ENCODE data around the gene SCAANT1. TPM values are rescaled to one million over a fixed set of nuclear protein-coding genes. Genes with fewer than 3 reads are reported as not detected.

SCAANT1 gene
- total and polyA plus RNA-seq, 7 experiments from 2014 or later: not detected

DNA sequence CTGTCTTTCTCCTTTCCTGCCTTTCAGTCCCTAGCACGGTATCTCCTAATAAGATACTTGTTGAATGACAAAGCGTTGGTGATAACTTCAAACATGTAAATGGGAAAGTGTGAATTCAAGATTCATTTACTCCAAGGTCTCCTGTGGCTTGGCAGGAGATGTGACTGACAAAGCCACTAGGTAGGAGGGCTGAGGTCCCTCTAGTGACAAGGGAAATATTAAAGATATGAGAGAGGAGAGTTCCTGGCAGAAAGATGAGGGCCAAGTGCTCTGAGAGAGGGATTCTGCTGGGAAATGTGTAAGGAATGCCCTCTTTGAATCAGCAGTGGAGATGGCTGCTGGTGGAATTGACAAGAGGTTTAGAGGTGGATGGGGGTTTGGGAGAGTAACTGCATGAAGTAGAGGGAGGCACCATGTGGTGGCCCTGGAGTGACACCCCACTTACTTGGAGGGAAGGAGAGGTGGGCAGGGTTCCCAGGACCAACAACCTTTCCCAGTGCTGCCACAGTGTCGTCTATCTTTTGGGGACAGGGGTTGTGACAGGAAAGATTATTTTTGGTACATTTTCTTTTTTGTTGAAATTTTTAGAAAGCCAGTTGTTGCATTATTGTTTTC lies 43.0 kb upstream of the SCAANT1 start:
- POLR2A ChIA-PET: interaction anchor here (1.2 kb wide), 1 partner anchor 53 kb away, joined by 3 read pairs; no protein-coding TSS in a partner anchor
- no peaks in the 10 kb centered on the region for H3K9me3 ChIP-seq (ENCODE audit: control insufficient read depth in 2 of 3, low read length in 3 of 3)
- H3K27me3 ChIP-seq (ENCODE audit: control insufficient read depth in 2 of 2, insufficient read depth in 2 of 2, low read length in 2 of 2): no peaks in the 10 kb centered on the region
- H3K36me3 Mint-ChIP-seq: peaks cover 0 to 18% (median 6%) of the 10 kb centered on the region in 5 donors
- CTCF ChIA-PET: interaction anchor here (0.7 to 2.9 kb wide), 3 partner anchors 28 to 38 kb away, joined by 4 to 13 read pairs (median 4); no protein-coding TSS in a partner anchor
- no peaks in the 10 kb centered on the region for H3K9me3 Mint-ChIP-seq
- H3K27ac ChIP-seq (ENCODE audit: low read depth, low read length): no peak overlapping the region
- DNase-seq (no peak), ATAC-seq (no peak)
- intact Hi-C loops (cut with micrococcal nuclease): no loop called here
- peaks cover 17 to 53% (median 38%) of the 10 kb centered on the region in 7 donors for H3K4me1 Mint-ChIP-seq
- H3K27me3 Mint-ChIP-seq: no peaks in the 10 kb centered on the region
- H3K4me1 ChIP-seq (ENCODE audit: control insufficient read depth in 2 of 2, insufficient read depth in 2 of 2, low read length in 2 of 2): peaks cover 6 to 24% of the 10 kb centered on the region in 2 donors
- H3K27ac Mint-ChIP-seq: peak overlapping the region in 7 of 9 donors; percentile 3 to 87 (median 51)
- H3K36me3 ChIP-seq (ENCODE audit: control insufficient read depth in 2 of 3, insufficient read depth in 3 of 3, low read length in 3 of 3): peaks cover 0 to 9% (median 0%) of the 10 kb centered on the region in 3 experiments
- no peak overlapping the region for H3K4me3 ChIP-seq (ENCODE audit: low read length)
- H3K4me3 Mint-ChIP-seq: no peak overlapping the region

DNA sequence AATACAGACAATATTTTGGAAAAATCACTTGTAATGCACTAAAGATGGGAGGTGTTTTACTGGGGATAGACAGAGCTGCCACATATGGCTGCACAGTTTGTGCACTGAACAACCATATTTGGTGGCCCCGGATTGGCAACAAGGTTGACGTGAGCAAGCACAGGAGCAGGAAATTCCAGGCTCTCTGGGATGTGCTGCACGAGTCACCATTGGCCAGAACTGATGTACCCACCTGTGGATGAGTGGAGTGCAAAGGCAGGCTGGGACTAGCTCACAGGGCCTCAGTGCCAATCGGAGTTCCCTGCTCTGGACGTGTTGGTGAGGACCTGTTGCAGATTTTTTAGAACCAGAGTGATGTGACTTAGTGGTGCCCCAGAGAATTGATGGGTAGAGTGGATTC lies 42.0 kb upstream of the SCAANT1 start:
- POLR2A ChIA-PET: no interaction called here

DNA sequence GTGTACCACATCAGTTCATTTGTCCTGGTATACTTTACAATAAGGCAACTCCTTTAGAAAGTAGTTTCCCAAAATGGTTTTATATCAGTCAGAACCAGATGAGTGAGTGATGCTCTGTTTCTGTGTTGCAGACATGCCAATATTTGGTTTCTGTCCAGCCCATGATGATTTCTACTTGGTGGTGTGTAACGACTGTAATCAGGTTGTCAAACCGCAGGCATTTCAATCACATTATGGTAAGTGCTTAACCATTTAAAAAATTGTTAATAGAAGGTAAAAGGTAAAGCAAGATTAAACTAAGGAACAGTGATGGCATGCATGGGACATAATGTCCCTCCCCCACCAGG lies 40.0 kb upstream of the SCAANT1 start:
- no peaks in the 10 kb centered on the region for H3K9me3 Mint-ChIP-seq
- ATAC-seq (no peak), DNase-seq (no peak)
- peaks cover 0 to 9% (median 0%) of the 10 kb centered on the region in 3 experiments for H3K36me3 ChIP-seq (ENCODE audit: control insufficient read depth in 2 of 3, insufficient read depth in 3 of 3, low read length in 3 of 3)
- ChIA-PET CTCF (interaction anchor here (1.2 to 1.8 kb wide), 3 partner anchors 40 to 532 kb away, joined by 3 to 7 read pairs (median 4); no protein-coding TSS in a partner anchor), POLR2A (no interaction called here)
- intact Hi-C loops (cut with micrococcal nuclease): no loop called here
- H3K4me1 ChIP-seq (ENCODE audit: control insufficient read depth in 2 of 2, insufficient read depth in 2 of 2, low read length in 2 of 2): peaks cover 11 to 28% of the 10 kb centered on the region in 2 donors
- H3K4me1 Mint-ChIP-seq: peaks cover 22 to 52% (median 43%) of the 10 kb centered on the region in 7 donors
- H3K27ac Mint-ChIP-seq: peak overlapping the region in 5 of 9 donors; percentile 17 to 48 (median 38)
- no peaks in the 10 kb centered on the region for H3K27me3 Mint-ChIP-seq
- H3K4me3 ChIP-seq (ENCODE audit: low read length): no peak overlapping the region
- no peak overlapping the region for H3K27ac ChIP-seq (ENCODE audit: low read depth, low read length)
- H3K9me3 ChIP-seq (ENCODE audit: control insufficient read depth in 2 of 3, low read length in 3 of 3): no peaks in the 10 kb centered on the region
- no peaks in the 10 kb centered on the region for H3K27me3 ChIP-seq (ENCODE audit: control insufficient read depth in 2 of 2, insufficient read depth in 2 of 2, low read length in 2 of 2)
- H3K4me3 Mint-ChIP-seq: peak overlapping the region in 1 of 10 donors; percentile 39
- peaks cover 0 to 18% (median 6%) of the 10 kb centered on the region in 5 donors for H3K36me3 Mint-ChIP-seq

More for the DNA sequence above, 42.0 kb upstream of the SCAANT1 start:
- CTCF ChIA-PET: interaction anchor here (0.9 kb wide), 1 partner anchor 39 kb away, joined by 3 read pairs; no protein-coding TSS in a partner anchor
- no peaks in the 10 kb centered on the region for H3K27me3 Mint-ChIP-seq
- Histone ChIP-seq H3K9me3 (ENCODE audit: control insufficient read depth in 2 of 3, low read length in 3 of 3) (no peaks in the 10 kb centered on the region), H3K36me3 (ENCODE audit: control insufficient read depth in 2 of 3, insufficient read depth in 3 of 3, low read length in 3 of 3) (peaks cover 0 to 9% (median 0%) of the 10 kb centered on the region in 3 experiments), H3K4me1 (ENCODE audit: control insufficient read depth in 2 of 2, insufficient read depth in 2 of 2, low read length in 2 of 2) (peaks cover 5 to 28% of the 10 kb centered on the region in 2 donors), H3K4me3 (ENCODE audit: low read length) (no peak overlapping the region), H3K27me3 (ENCODE audit: control insufficient read depth in 2 of 2, insufficient read depth in 2 of 2, low read length in 2 of 2) (no peaks in the 10 kb centered on the region), H3K27ac (ENCODE audit: low read depth, low read length) (no peak overlapping the region)
- no peak for ATAC-seq
- H3K27ac Mint-ChIP-seq: peak overlapping the region in 2 of 9 donors; percentile 41 to 49
- H3K4me1 Mint-ChIP-seq: peaks cover 14 to 53% (median 38%) of the 10 kb centered on the region in 7 donors
- H3K9me3 Mint-ChIP-seq: no peaks in the 10 kb centered on the region
- no peak overlapping the region for H3K4me3 Mint-ChIP-seq
- peaks cover 0 to 18% (median 6%) of the 10 kb centered on the region in 5 donors for H3K36me3 Mint-ChIP-seq
- DNase-seq: no peak
- intact Hi-C loops (cut with micrococcal nuclease): no loop called here

DNA sequence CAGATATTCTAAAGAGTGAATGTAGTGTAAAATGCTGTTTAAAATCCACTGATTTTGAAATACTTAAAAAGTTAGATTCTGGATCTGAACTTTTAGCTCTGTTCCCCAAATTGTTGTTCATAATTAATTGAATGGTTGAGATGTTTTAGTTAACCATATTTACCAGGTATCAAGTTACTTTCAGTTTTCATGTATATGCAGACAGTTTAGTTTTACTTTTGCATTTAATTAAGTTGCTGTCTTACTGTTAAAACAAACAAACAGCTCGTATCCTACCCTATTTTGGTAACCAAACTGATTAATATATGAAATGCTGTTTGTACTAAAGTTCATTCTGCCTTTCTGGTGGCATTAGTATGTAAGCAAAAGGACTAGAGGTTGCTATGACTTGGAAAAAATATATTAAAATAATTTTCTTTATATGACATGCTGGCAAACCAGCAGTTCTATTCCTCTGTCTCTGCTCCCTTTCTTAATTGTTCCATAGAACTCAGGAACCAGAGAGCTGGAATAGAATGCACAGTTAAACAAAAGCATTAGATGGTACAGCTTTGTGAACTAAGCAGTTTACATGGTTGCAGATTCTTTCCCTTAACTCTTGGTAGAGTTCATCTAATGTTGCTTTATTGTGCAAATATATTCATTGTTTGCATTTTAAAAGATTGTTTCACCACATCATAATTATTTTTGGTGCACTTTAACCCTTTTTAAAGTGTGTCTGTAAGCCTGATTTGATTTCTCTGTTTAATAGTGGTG lies 39.5 kb upstream of the SCAANT1 start:
- DNase-seq (no peak), ATAC-seq (no peak)
- H3K4me1 Mint-ChIP-seq: peaks cover 22 to 54% (median 47%) of the 10 kb centered on the region in 7 donors
- H3K9me3 Mint-ChIP-seq: no peaks in the 10 kb centered on the region
- Histone ChIP-seq H3K9me3 (ENCODE audit: control insufficient read depth in 2 of 3, low read length in 3 of 3) (no peaks in the 10 kb centered on the region), H3K4me3 (ENCODE audit: low read length) (no peak overlapping the region), H3K27ac (ENCODE audit: low read depth, low read length) (peak overlapping the region; percentile 15), H3K36me3 (ENCODE audit: control insufficient read depth in 2 of 3, insufficient read depth in 3 of 3, low read length in 3 of 3) (peaks cover 0 to 9% (median 0%) of the 10 kb centered on the region in 3 experiments), H3K27me3 (ENCODE audit: control insufficient read depth in 2 of 2, insufficient read depth in 2 of 2, low read length in 2 of 2) (no peaks in the 10 kb centered on the region), H3K4me1 (ENCODE audit: control insufficient read depth in 2 of 2, insufficient read depth in 2 of 2, low read length in 2 of 2) (peaks cover 13 to 28% of the 10 kb centered on the region in 2 donors)
- ChIA-PET POLR2A (interaction anchor here (1.0 kb wide), 1 partner anchor 40 kb away, joined by 4 read pairs; the partner anchor contains the start of gene SCAANT1), CTCF (interaction anchor here (1.2 to 1.8 kb wide), 3 partner anchors 41 to 533 kb away, joined by 3 to 7 read pairs (median 4); no protein-coding TSS in a partner anchor)
- no peaks in the 10 kb centered on the region for H3K27me3 Mint-ChIP-seq
- peak overlapping the region in 6 of 10 donors; percentile 40 to 76 (median 56) for H3K4me3 Mint-ChIP-seq
- peaks cover 0 to 18% (median 6%) of the 10 kb centered on the region in 5 donors for H3K36me3 Mint-ChIP-seq
- peak overlapping the region; percentile 8 to 90 (median 50) for H3K27ac Mint-ChIP-seq
- intact Hi-C loops (cut with micrococcal nuclease): loop anchor here in 1 of 2 donors (1.0 to 2.0 kb wide), 2 partner anchors 9 to 17 kb away; no protein-coding TSS in a partner anchor

DNA sequence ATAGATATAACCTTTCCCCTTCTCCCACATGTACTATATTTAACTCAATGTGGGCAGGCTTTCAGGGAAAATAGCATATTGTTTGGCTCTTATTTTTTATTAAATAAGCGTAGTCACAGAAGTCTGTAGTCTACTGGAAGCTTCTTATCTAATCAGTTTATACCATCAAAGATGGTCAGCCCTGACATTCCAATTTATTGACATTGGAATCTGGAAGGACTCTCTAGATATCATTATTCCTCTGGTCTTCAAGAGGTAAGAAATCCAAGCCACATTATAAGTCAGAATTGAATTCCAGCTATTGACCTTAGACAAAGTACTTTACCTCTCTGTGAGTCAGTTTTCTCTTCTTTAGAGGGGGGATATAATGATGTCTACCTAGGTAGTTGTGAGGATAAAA lies 38.5 kb upstream of the SCAANT1 start:
- Histone ChIP-seq H3K27me3 (ENCODE audit: control insufficient read depth in 2 of 2, insufficient read depth in 2 of 2, low read length in 2 of 2) (no peaks in the 10 kb centered on the region), H3K36me3 (ENCODE audit: control insufficient read depth in 2 of 3, insufficient read depth in 3 of 3, low read length in 3 of 3) (peaks cover 0 to 9% (median 0%) of the 10 kb centered on the region in 3 experiments), H3K4me1 (ENCODE audit: control insufficient read depth in 2 of 2, insufficient read depth in 2 of 2, low read length in 2 of 2) (peaks cover 13 to 28% of the 10 kb centered on the region in 2 donors), H3K9me3 (ENCODE audit: control insufficient read depth in 2 of 3, low read length in 3 of 3) (no peaks in the 10 kb centered on the region), H3K27ac (ENCODE audit: low read depth, low read length) (peak overlapping the region; percentile 30), H3K4me3 (ENCODE audit: low read length) (no peak overlapping the region)
- Mint-ChIP-seq H3K27ac (peak overlapping the region in 6 of 9 donors; percentile 8 to 90 (median 67)), H3K27me3 (no peaks in the 10 kb centered on the region), H3K36me3 (peaks cover 0 to 22% (median 10%) of the 10 kb centered on the region in 5 donors), H3K4me3 (peak overlapping the region in 1 of 10 donors; percentile 76), H3K4me1 (peaks cover 27 to 62% (median 54%) of the 10 kb centered on the region in 7 donors), H3K9me3 (no peaks in the 10 kb centered on the region)
- ATAC-seq: no peak
- POLR2A ChIA-PET: interaction anchor here (0.6 to 1.0 kb wide), 2 partner anchors 39 to 74 kb away, joined by 3 to 4 read pairs; partner anchors contain the start of gene SCAANT1
- CTCF ChIA-PET: interaction anchor here (0.8 to 1.8 kb wide), 3 partner anchors 11 to 72 kb away, joined by 3 to 4 read pairs (median 3); no protein-coding TSS in a partner anchor
- DNase-seq: no peak
- intact Hi-C loops (cut with micrococcal nuclease): loop anchor here in 1 of 2 donors (1.0 to 2.0 kb wide), 2 partner anchors 10 to 16 kb away; no protein-coding TSS in a partner anchor

DNA sequence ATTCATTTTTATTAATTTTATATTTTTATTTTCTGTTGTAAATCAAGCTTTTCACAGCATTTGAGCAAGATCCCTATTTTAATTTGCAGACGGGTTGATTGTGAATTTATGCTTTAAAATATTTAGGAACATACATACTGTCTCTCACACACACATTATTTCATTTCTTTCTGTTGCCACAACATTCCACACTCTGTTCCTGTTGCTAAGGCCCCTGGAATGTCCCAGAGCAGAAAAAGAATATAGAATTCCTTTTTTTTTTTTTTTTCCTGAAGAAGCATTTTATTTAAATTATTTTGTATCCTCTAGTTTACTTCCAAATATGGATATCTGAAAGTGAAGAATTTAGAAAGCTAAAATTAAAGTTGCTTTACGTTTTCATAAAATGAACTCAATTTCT lies 36.8 kb upstream of the SCAANT1 start:
- ChIA-PET CTCF (no interaction called here), POLR2A (no interaction called here)
- no peaks in the 10 kb centered on the region for H3K9me3 Mint-ChIP-seq
- peaks cover 0 to 25% (median 14%) of the 10 kb centered on the region in 5 donors for H3K36me3 Mint-ChIP-seq
- H3K4me1 Mint-ChIP-seq: peaks cover 27 to 71% (median 57%) of the 10 kb centered on the region in 7 donors
- peaks cover 13 to 28% of the 10 kb centered on the region in 2 donors for H3K4me1 ChIP-seq (ENCODE audit: control insufficient read depth in 2 of 2, insufficient read depth in 2 of 2, low read length in 2 of 2)
- no peak overlapping the region for H3K4me3 Mint-ChIP-seq
- intact Hi-C loops (cut with micrococcal nuclease): no loop called here
- DNase-seq: no peak
- no peaks in the 10 kb centered on the region for H3K9me3 ChIP-seq (ENCODE audit: control insufficient read depth in 2 of 3, low read length in 3 of 3)
- H3K4me3 ChIP-seq (ENCODE audit: low read length): no peak overlapping the region
- peaks cover 0 to 5% (median 0%) of the 10 kb centered on the region in 3 experiments for H3K36me3 ChIP-seq (ENCODE audit: control insufficient read depth in 2 of 3, insufficient read depth in 3 of 3, low read length in 3 of 3)
- H3K27me3 ChIP-seq (ENCODE audit: control insufficient read depth in 2 of 2, insufficient read depth in 2 of 2, low read length in 2 of 2): no peaks in the 10 kb centered on the region
- H3K27ac Mint-ChIP-seq: no peak overlapping the region
- H3K27ac ChIP-seq (ENCODE audit: low read depth, low read length): no peak overlapping the region
- no peak for ATAC-seq
- no peaks in the 10 kb centered on the region for H3K27me3 Mint-ChIP-seq

All from naive thymus-derived CD4-positive, alpha-beta T cell (primary cell).